Measurements from ENCODE around the gene FZD7.

DNA sequence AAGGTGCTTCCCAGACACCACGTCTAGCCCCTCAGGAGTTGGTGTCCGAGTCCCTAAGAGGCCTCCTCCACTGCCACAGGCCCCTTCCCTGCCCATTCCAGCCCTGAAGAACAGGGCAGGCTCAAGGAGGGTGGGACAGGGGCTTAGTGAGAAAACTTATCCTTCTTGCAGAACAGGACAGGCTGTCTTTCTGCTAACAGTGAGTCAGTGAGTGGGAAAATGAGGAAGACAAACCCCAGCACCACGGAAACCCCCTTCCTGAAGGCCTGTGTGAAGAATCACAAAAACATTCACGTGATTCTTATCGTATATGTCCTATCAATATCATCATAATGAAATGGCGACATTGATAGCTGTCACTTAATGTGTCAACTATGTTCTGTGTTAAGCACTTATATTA, 9.8 kb downstream of the FZD7 start:
- TF ChIP-seq, protein P1, sequence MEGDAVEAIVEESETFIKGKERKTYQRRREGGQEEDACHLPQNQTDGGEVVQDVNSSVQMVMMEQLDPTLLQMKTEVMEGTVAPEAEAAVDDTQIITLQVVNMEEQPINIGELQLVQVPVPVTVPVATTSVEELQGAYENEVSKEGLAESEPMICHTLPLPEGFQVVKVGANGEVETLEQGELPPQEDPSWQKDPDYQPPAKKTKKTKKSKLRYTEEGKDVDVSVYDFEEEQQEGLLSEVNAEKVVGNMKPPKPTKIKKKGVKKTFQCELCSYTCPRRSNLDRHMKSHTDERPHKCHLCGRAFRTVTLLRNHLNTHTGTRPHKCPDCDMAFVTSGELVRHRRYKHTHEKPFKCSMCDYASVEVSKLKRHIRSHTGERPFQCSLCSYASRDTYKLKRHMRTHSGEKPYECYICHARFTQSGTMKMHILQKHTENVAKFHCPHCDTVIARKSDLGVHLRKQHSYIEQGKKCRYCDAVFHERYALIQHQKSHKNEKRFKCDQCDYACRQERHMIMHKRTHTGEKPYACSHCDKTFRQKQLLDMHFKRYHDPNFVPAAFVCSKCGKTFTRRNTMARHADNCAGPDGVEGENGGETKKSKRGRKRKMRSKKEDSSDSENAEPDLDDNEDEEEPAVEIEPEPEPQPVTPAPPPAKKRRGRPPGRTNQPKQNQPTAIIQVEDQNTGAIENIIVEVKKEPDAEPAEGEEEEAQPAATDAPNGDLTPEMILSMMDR (conservative IDR thresholded peaks at IDR 0.05) = no peak
- no peak for TF ChIP-seq ZFX (IDR thresholded peaks at IDR 0.05)

Measured in C4-2B (cell line).